K562 (cell line): ENCODE data around the gene BZW1. TPM values are rescaled to one million over a fixed set of nuclear protein-coding genes. Genes with fewer than 3 reads are reported as not detected.

Experiments
- ATAC-seq: fragments of 200-7000 bp; cut with Tn5 transposase; 3 replicates; pipeline ENCODE4 v1.9.1; 2020; ENCODE audit warnings: moderate library complexity
- BruUV-seq: library from RNA; stranded (reverse); fragments of 400-500 nt; replicated peaks from 2 replicates; lab custom pipeline; 2021; lab: Mats Ljungman, UMichigan
- CTCF ChIA-PET: fragments of 300-600 bp; formaldehyde crosslinking; extraction: SDS; loops from one replicate; lab custom pipeline; 2021; ENCODE audit warnings: low intra/inter-chr PET ratio; lab: Yijun Ruan, JAX
- POLR2A ChIA-PET: fragments of 300-600, 350-650 bp; sonication (Branson Sonifier 250); formaldehyde crosslinking; extraction: SDS; loops from one replicate; lab custom pipeline; 2021; ENCODE audit warnings: antibody characterized with exemption, inconsistent platforms; lab: Yijun Ruan, JAX
- DNase-seq, 4 experiments: peaks; one replicate each; pipeline versions ENCODE4 v3.0.0 to v3.0.0-alpha.2; 2011 to 2018; ENCODE audit warnings: low spot score in 3 of 4, mixed read lengths in 3 of 4; ENCODE audit errors: extremely low read depth in 1 of 4
- FAIRE-seq: peaks from 2 replicates; lab custom pipeline; 2011; peaks lifted over from hg19 to GRCh38; lab: Jason Lieb, UNC
- H2AFZ ChIP-seq: 2 replicates; pipeline ENCODE4 v1.6.0; 2011; ENCODE audit warnings: low read depth, low read length, control low read depth, inconsistent platforms
- H3K27ac ChIP-seq: fragments of 200-600 bp; 3 replicates; pipeline ENCODE4 v1.8.0; 2011; ENCODE audit warnings: low read depth, mild to moderate bottlenecking, control low read depth, inconsistent platforms, low read length, moderate library complexity, mixed read lengths; ENCODE audit errors: extremely low read depth
- H3K27me3 ChIP-seq, 2 experiments: fragments of 300-600 bp in 1 of 2; 2 replicates in 1 of 2; 3 replicates in 1 of 2; pipeline versions ENCODE4 v1.6.0 to v1.8.0; 2011; ENCODE audit warnings: inconsistent platforms in 2 of 2, low read length in 2 of 2, mild to moderate bottlenecking in 1 of 2, mixed read lengths in 1 of 2, moderate library complexity in 1 of 2; ENCODE audit not compliant: control insufficient read depth in 2 of 2, insufficient read depth in 2 of 2
- H3K36me3 ChIP-seq: fragments of 300-600 bp; 3 replicates; pipeline ENCODE4 v1.8.0; 2011; ENCODE audit warnings: mild to moderate bottlenecking, low read length, inconsistent platforms; ENCODE audit not compliant: control insufficient read depth, insufficient read depth
- H3K4me1 ChIP-seq, 2 experiments: fragments of 200-600 bp in 1 of 2; replicated peaks in 1 of 2; 2 replicates in 1 of 2; 3 replicates in 1 of 2; pipeline versions ENCODE4 v1.5.1 to v1.8.0; 2011; ENCODE audit warnings: inconsistent platforms in 2 of 2, low read length in 2 of 2, mild to moderate bottlenecking in 1 of 2, mixed read lengths in 1 of 2, moderate library complexity in 1 of 2; ENCODE audit not compliant: control insufficient read depth in 2 of 2, insufficient read depth in 2 of 2
- H3K4me2 ChIP-seq: 2 replicates; pipeline ENCODE4 v1.6.1; 2011; ENCODE audit warnings: low read length, control low read depth, inconsistent platforms, mixed read lengths; ENCODE audit not compliant: insufficient read depth
- H3K4me3 ChIP-seq: fragments of 200-600 bp; sonication (generic), shearing (Covaris generic); 2 replicates; pipeline ENCODE4 v1.5.1; 2016; ENCODE audit warnings: control low read depth, inconsistent platforms
- H3K79me2 ChIP-seq: fragments of 200-600 bp; 3 replicates; pipeline ENCODE4 v1.8.0; 2011; ENCODE audit warnings: low read length, inconsistent platforms; ENCODE audit not compliant: control insufficient read depth, insufficient read depth
- H3K9ac ChIP-seq, 2 experiments: 2 replicates each; pipeline versions ENCODE4 v1.6.0 to v1.6.1; 2011; ENCODE audit warnings: low read depth in 2 of 2, low read length in 2 of 2, control low read depth in 1 of 2, inconsistent platforms in 1 of 2, mild to moderate bottlenecking in 1 of 2, mixed read lengths in 1 of 2; ENCODE audit not compliant: insufficient read depth in 1 of 2
- H3K9me1 ChIP-seq: one replicate; pipeline ENCODE4 v1.6.0; 2011; ENCODE audit warnings: inconsistent platforms, mild to moderate bottlenecking, low read length, moderate library complexity; ENCODE audit not compliant: control insufficient read depth, insufficient read depth
- H3K9me3 ChIP-seq: replicated peaks from 2 replicates; pipeline ENCODE4 v1.5.1; 2011; ENCODE audit warnings: low read depth, low read length, inconsistent platforms; ENCODE audit not compliant: control insufficient read depth, insufficient read depth
- H4K20me1 ChIP-seq: replicated peaks from 2 replicates; pipeline ENCODE4 v1.6.1; 2011; ENCODE audit warnings: low read length, inconsistent platforms, mixed read lengths; ENCODE audit not compliant: control insufficient read depth, insufficient read depth
- ATF4 ChIP-seq: fragments of 450-650 bp; formaldehyde crosslinking; IDR thresholded peaks from 2 replicates; pipeline ENCODE4 v1.4.0; 2022; ENCODE audit warnings: mild to moderate bottlenecking, moderate library complexity
- ATF7 ChIP-seq: fragments of 450-650 bp; IDR thresholded peaks from 2 replicates; pipeline ENCODE4 v1.7.1; 2014; ENCODE audit warnings: mild to moderate bottlenecking, moderate library complexity
- CEBPB ChIP-seq: fragments of 450-650 bp; IDR thresholded peaks from 2 replicates; pipeline ENCODE4 v1.6.1; 2016; ENCODE audit warnings: missing genetic modification characterization, missing compliant biosample characterization
- CEBPG ChIP-seq, 3 experiments: fragments of 200-800 bp in 1 of 3; sonication (Bioruptor generic) in 1 of 3; sonication (generic) in 1 of 3; formaldehyde crosslinking in 1 of 3; IDR thresholded peaks in 2 of 3; conservative IDR thresholded peaks in 1 of 3; 2 replicates each; pipeline versions ENCODE4 v1.6.1 to v1.8.0; 2016 to 2022; ENCODE audit warnings: missing compliant biosample characterization in 2 of 3, missing genetic modification characterization in 2 of 3, mild to moderate bottlenecking in 1 of 3, missing genetic modification reagents in 1 of 3
- DMBX1 ChIP-seq: fragments of 250-450 bp; sonication (Bioruptor Pico); IDR thresholded peaks from 2 replicates; pipeline ENCODE4 v1.8.0; 2022; ENCODE audit warnings: inconsistent platforms, mild to moderate bottlenecking, moderate library complexity, borderline replicate concordance
- FOSL1 ChIP-seq: fragments of 200-800 bp; sonication (Bioruptor generic); conservative IDR thresholded peaks from 2 replicates; pipeline ENCODE4 v1.6.1; 2016; ENCODE audit warnings: missing genetic modification characterization, missing compliant biosample characterization
- FOXJ2 ChIP-seq: fragments of 200-800 bp; sonication (Bioruptor generic); IDR thresholded peaks from 2 replicates; pipeline ENCODE4 v1.6.1; 2016; ENCODE audit warnings: missing genetic modification characterization, missing compliant biosample characterization
- FOXO4 ChIP-seq: fragments of 450-650 bp; formaldehyde crosslinking; IDR thresholded peaks from 2 replicates; pipeline ENCODE4 v1.4.0; 2020; ENCODE audit warnings: mild to moderate bottlenecking, moderate library complexity
- HDAC3 ChIP-seq: fragments of 450-650 bp; IDR thresholded peaks from 2 replicates; pipeline ENCODE4 v1.6.1; 2018; ENCODE audit warnings: borderline replicate concordance, mild to moderate bottlenecking, moderate library complexity; ENCODE audit not compliant: partially characterized antibody
- HOXB6 ChIP-seq: fragments of 250-450 bp; sonication (Bioruptor Pico); IDR thresholded peaks from 2 replicates; pipeline ENCODE4 v1.5.1; 2022; ENCODE audit warnings: mild to moderate bottlenecking, borderline replicate concordance
- NEUROD1 ChIP-seq: fragments of 150-350 bp; IDR thresholded peaks from 2 replicates; pipeline ENCODE4 v1.6.1; 2014; ENCODE audit warnings: borderline replicate concordance, low read length, low read depth; ENCODE audit not compliant: partially characterized antibody
- NR2C2 ChIP-seq, 2 experiments: fragments of 200-800 bp in 1 of 2; sonication (Bioruptor generic) in 1 of 2; sonication (generic) in 1 of 2; formaldehyde crosslinking in 1 of 2; IDR thresholded peaks; 2 replicates each; pipeline versions ENCODE4 v1.6.1 to v1.8.0; 2016 to 2022; ENCODE audit warnings: mild to moderate bottlenecking in 1 of 2, missing compliant biosample characterization in 1 of 2, missing genetic modification characterization in 1 of 2, missing genetic modification reagents in 1 of 2
- SETDB1 ChIP-seq: IDR thresholded peaks from one replicate; pipeline ENCODE4 v1.6.1; 2012; ENCODE audit warnings: low read length, control low read depth, inconsistent platforms
- SMAD4 ChIP-seq: fragments of 250-450 bp; sonication (Bioruptor Pico); conservative IDR thresholded peaks from 2 replicates; pipeline ENCODE4 v1.8.0; 2021; ENCODE audit warnings: inconsistent platforms, mild to moderate bottlenecking, moderate library complexity
- SMARCA4 ChIP-seq: fragments of 450-650 bp; IDR thresholded peaks from 2 replicates; pipeline ENCODE4 v1.6.1; 2016
- TRIM24 ChIP-seq, 2 experiments: fragments of 450-650 bp; IDR thresholded peaks; 2 replicates each; pipeline ENCODE4 v1.6.1; 2016
- ZNF175 ChIP-seq: fragments of 200-800 bp; sonication (Bioruptor generic); IDR thresholded peaks from 2 replicates; pipeline ENCODE4 v1.6.1; 2016; ENCODE audit warnings: low read depth, mild to moderate bottlenecking, missing genetic modification characterization, missing compliant biosample characterization
- ZNF584 ChIP-seq: fragments of 200-800 bp; sonication (Bioruptor generic); IDR thresholded peaks from 2 replicates; pipeline ENCODE4 v1.6.1; 2016; ENCODE audit warnings: low read depth, mild to moderate bottlenecking, missing genetic modification characterization, missing compliant biosample characterization
- ZNF707 ChIP-seq: fragments of 250-450 bp; sonication (Bioruptor Pico); conservative IDR thresholded peaks from 2 replicates; pipeline ENCODE4 v1.8.0; 2022; ENCODE audit warnings: inconsistent platforms, mild to moderate bottlenecking, moderate library complexity
- ZSCAN32 ChIP-seq: fragments of 450-650 bp; formaldehyde crosslinking; IDR thresholded peaks from 2 replicates; pipeline ENCODE4 v1.4.0; 2020; ENCODE audit warnings: mild to moderate bottlenecking, moderate library complexity
- WGBS: fragments of 100-300 bp; shearing (Covaris generic); methylation state at CpG from one replicate; pipeline ENCODE4 v1.1.6; 2016; ENCODE audit warnings: low coverage, mixed read lengths; ENCODE audit not compliant: insufficient coverage; ENCODE audit errors: missing lambda C conversion rate; 5-methylcytosine and 5-hydroxymethylcytosine counted together
- in situ Hi-C: fragments of 300-500 bp; cut with MboI; formaldehyde crosslinking; loops from 4 replicates; pipeline ENCODE4 v1.15.0; 2018; ENCODE audit warnings: inconsistent platforms, mixed read lengths
- intact Hi-C: fragments of 100-400 bp; cut with micrococcal nuclease; formaldehyde crosslinking; loops from 2 replicates; pipeline ENCODE4 v1.14.2; 2022
- polyA plus RNA-seq, 8 experiments: library from polyadenylated mRNA; depleted of rRNA in 4 of 8; stranded (reverse) in 5 of 8; unstranded in 3 of 8; fragments of >200 nt; fragmentation: Nextera tagmentation in 2 of 8; fragmentation: Illumina TruSeq in 1 of 8; extraction: Ambion mirVana in 2 of 8; extraction: Trizol in 1 of 8; gene quantifications; 2 replicates each; pipeline versions ENCODE4 v1.2.1 to v1.2.3, GENCODE V29; 2011 to 2014; ENCODE audit warnings: inconsistent platforms in 1 of 8, missing spikeins in 1 of 8
- total RNA-seq, 7 experiments: library from RNA; depleted of rRNA in 6 of 7; stranded (reverse); fragments of >200 nt in 6 of 7; fragmentation: Illumina TruSeq in 2 of 7; extraction: Trizol in 2 of 7; gene quantifications; 2 replicates each; pipeline versions ENCODE4 v1.2.1 to v1.2.3, GENCODE V29; 2011 to 2021; ENCODE audit warnings: low replicate concordance in 1 of 7

Gene BZW1
- total and polyA plus RNA-seq, 9 of the 15 experiments (the other 6 are each of a cell fraction or from before 2014, with no cell fraction given) = 110 to 244 (median 198) TPM

- in situ Hi-C loops = no loop called here
- CTCF ChIA-PET = no interaction called here
- FAIRE-seq = no peak
- TF ChIP-seq NEUROD1 (no peak), SETDB1 (no peak), HDAC3 (no peak), ZNF584 (CRISPR knock-in tag) (peak; percentile 64; the same call in 1 of the 2 replicates), ZNF175 (CRISPR knock-in tag) (peak; percentile 84), FOSL1 (tag) (no peak), NR2C2 (CRISPR knock-in tag; IDR thresholded peaks at IDR 0.05) (no peak), NR2C2 (tag; IDR thresholded peaks at IDR 0.05) (peak; percentile 15; the same call in 1 of the 2 replicates), CEBPB (tag) (peak; percentile 77), ATF4 (CRISPR knock-in tag) (peak; percentile 85), TRIM24 (IDR thresholded peaks at IDR 0.05) (peak; percentile 23 to 42; a peak in 2 of 4 replicates), ZNF707 (CRISPR knock-in tag) (no peak), ZSCAN32 (CRISPR knock-in tag) (peak; percentile 78), SMAD4 (CRISPR knock-in tag) (peak; percentile 31; the same call in 1 of the 2 replicates), CEBPG (CRISPR knock-in tag; IDR thresholded peaks at IDR 0.05) (peak; percentile 76), CEBPG (tag; conservative IDR thresholded peaks at IDR 0.05 in 1 of 2, IDR thresholded peaks at IDR 0.05 in 1 of 2) (peak; percentile 91 to 95), DMBX1 (peak; percentile 59; the same call in 1 of the 2 replicates), FOXJ2 (tag) (0 out of 2 replicates have a peak, but pooled peaks have one; percentile 27), FOXO4 (CRISPR knock-in tag) (no peak), ATF7 (peak; percentile 19; the same call in 1 of the 2 replicates), SMARCA4 (no peak), HOXB6 (no peak)
Measured at GRCh38 chr2:200871151-200871550, 59.4 kb downstream of the BZW1 start.

More at GRCh38 chr2:200871151-200871550, 59.4 kb downstream of the BZW1 start:
- Histone ChIP-seq H2AFZ (no peak overlapping the region), H4K20me1 (no peaks in the 10 kb centered on the region), H3K4me3 (no peak overlapping the region), H3K9ac (no peak overlapping the region), H3K9me3 (no peaks in the 10 kb centered on the region), H3K4me1 (peaks cover 2 to 11% of the 10 kb centered on the region in 2 experiments; a peak in 2 of 5 replicates), H3K9me1 (no peaks in the 10 kb centered on the region), H3K4me2 (no peak overlapping the region), H3K27ac (no peak overlapping the region), H3K36me3 (peaks cover 32% of the 10 kb centered on the region; the same call in 2 of the 3 replicates), H3K27me3 (no peaks in the 10 kb centered on the region), H3K79me2 (no peaks in the 10 kb centered on the region)
- 50% methylated on average over 3 of the region's 3 CpGs for WGBS
- no peak for ATAC-seq
- BruUV-seq = no TSS peak
- POLR2A ChIA-PET = no interaction called here
- intact Hi-C loops = no loop called here
- no peak for DNase-seq
